Nephron (organoid): ENCODE data around the gene APOL1.

Experiments
- H3K27ac Mint-ChIP-seq, 3 experiments: 2 replicates each; pipeline ENCODE4 v1.8.0; 2020; ENCODE audit warnings: mixed read lengths in 3 of 3, mild to moderate bottlenecking in 2 of 3, moderate library complexity in 1 of 3
- H3K27me3 Mint-ChIP-seq: 2 replicates; pipeline ENCODE4 v1.8.0; 2021; ENCODE audit warnings: low read depth, mild to moderate bottlenecking, moderate library complexity, mixed read lengths
- H3K36me3 Mint-ChIP-seq: 2 replicates; pipeline ENCODE4 v1.8.0; 2020; ENCODE audit warnings: low read depth, mixed read lengths
- H3K4me1 Mint-ChIP-seq: 2 replicates; pipeline ENCODE4 v1.8.0; 2020; ENCODE audit warnings: mixed read lengths
- H3K4me3 Mint-ChIP-seq, 3 experiments: 2 replicates each; pipeline ENCODE4 v1.8.0; 2020; ENCODE audit warnings: mild to moderate bottlenecking in 3 of 3, mixed read lengths in 3 of 3, moderate library complexity in 2 of 3
- H3K9me3 Mint-ChIP-seq: 2 replicates; pipeline ENCODE4 v1.8.0; 2020; ENCODE audit warnings: mixed read lengths
- CTCF ChIP-seq, 3 experiments: fragments of 200-600 bp; sonication (generic); IDR thresholded peaks; one replicate each; pipeline ENCODE4 v1.5.0; 2021; ENCODE audit warnings: antibody characterized with exemption in 3 of 3; ENCODE audit not compliant: unreplicated experiment in 3 of 3

Gene APOL1

GRCh38 chr22:36222887-36223450, 30.0 kb upstream of the APOL1 start:
- Mint-ChIP-seq H3K27me3 (no peaks in the 10 kb centered on the region), H3K27ac (peak overlapping the region in 1 of 3 experiments; percentile 33), H3K36me3 (peaks cover 4% of the 10 kb centered on the region), H3K4me1 (peaks cover 34% of the 10 kb centered on the region), H3K9me3 (no peaks in the 10 kb centered on the region), H3K4me3 (no peak overlapping the region)
- TF ChIP-seq CTCF (IDR thresholded peaks at IDR 0.05; ENCODE audit: unreplicated experiment in 3 of 3): no peak

GRCh38 chr22:36223504-36223903, 29.4 kb upstream of the APOL1 start:
- no peaks in the 10 kb centered on the region for H3K27me3 Mint-ChIP-seq
- peaks cover 34% of the 10 kb centered on the region for H3K4me1 Mint-ChIP-seq
- H3K27ac Mint-ChIP-seq: no peak overlapping the region
- H3K36me3 Mint-ChIP-seq: peaks cover 9% of the 10 kb centered on the region
- H3K4me3 Mint-ChIP-seq: no peak overlapping the region
- no peak for TF ChIP-seq CTCF (IDR thresholded peaks at IDR 0.05; ENCODE audit: unreplicated experiment in 3 of 3)
- no peaks in the 10 kb centered on the region for H3K9me3 Mint-ChIP-seq

- Mint-ChIP-seq H3K4me1 (peaks cover 36% of the 10 kb centered on the region), H3K27me3 (no peaks in the 10 kb centered on the region), H3K4me3 (no peak overlapping the region), H3K27ac (no peak overlapping the region), H3K36me3 (peaks cover 17% of the 10 kb centered on the region), H3K9me3 (no peaks in the 10 kb centered on the region)
- TF ChIP-seq CTCF (IDR thresholded peaks at IDR 0.05; ENCODE audit: unreplicated experiment in 3 of 3): no peak
Measured at GRCh38 chr22:36224245-36224644, 28.7 kb upstream of the APOL1 start.

GRCh38 chr22:36225333-36225922, 27.5 kb upstream of the APOL1 start:
- Mint-ChIP-seq H3K4me3 (no peak overlapping the region), H3K9me3 (no peaks in the 10 kb centered on the region), H3K27me3 (no peaks in the 10 kb centered on the region), H3K4me1 (peaks cover 34% of the 10 kb centered on the region), H3K36me3 (peaks cover 20% of the 10 kb centered on the region), H3K27ac (no peak overlapping the region)
- TF ChIP-seq CTCF (IDR thresholded peaks at IDR 0.05; ENCODE audit: unreplicated experiment in 3 of 3): no peak

- H3K4me3 Mint-ChIP-seq: no peak overlapping the region
- no peaks in the 10 kb centered on the region for H3K9me3 Mint-ChIP-seq
- no peak for TF ChIP-seq CTCF (IDR thresholded peaks at IDR 0.05; ENCODE audit: unreplicated experiment in 3 of 3)
- H3K27ac Mint-ChIP-seq: no peak overlapping the region
- H3K27me3 Mint-ChIP-seq: no peaks in the 10 kb centered on the region
- H3K4me1 Mint-ChIP-seq: peaks cover 28% of the 10 kb centered on the region
- peaks cover 26% of the 10 kb centered on the region for H3K36me3 Mint-ChIP-seq
Measured at GRCh38 chr22:36226189-36226588, 26.7 kb upstream of the APOL1 start.

GRCh38 chr22:36227396-36227795, 25.5 kb upstream of the APOL1 start:
- Mint-ChIP-seq H3K9me3 (no peaks in the 10 kb centered on the region), H3K27me3 (no peaks in the 10 kb centered on the region), H3K4me1 (peaks cover 18% of the 10 kb centered on the region), H3K36me3 (peaks cover 35% of the 10 kb centered on the region), H3K4me3 (no peak overlapping the region), H3K27ac (no peak overlapping the region)
- no peak for TF ChIP-seq CTCF (IDR thresholded peaks at IDR 0.05; ENCODE audit: unreplicated experiment in 3 of 3)
